Liver (tissue), 9 donors: Measurements from ENCODE around the gene ERBB4. TPM values are rescaled to one million over a fixed set of nuclear protein-coding genes. Genes with fewer than 3 reads are reported as not detected.

Source experiments
- DNase-seq: peaks from one replicate; pipeline ENCODE4 v3.0.0-alpha.2; 2017; ENCODE audit warnings: low spot score
- H3K27ac ChIP-seq, 2 donors: one replicate each; pipeline ENCODE4 v1.7.0; 2013; ENCODE audit warnings: inconsistent platforms in 2 of 2, low read length in 2 of 2, control low read depth in 1 of 2, low read depth in 1 of 2, mild to moderate bottlenecking in 1 of 2
- H3K27me3 ChIP-seq, 4 donors: one replicate each; pipeline versions ENCODE4 v1.6.1 to v1.7.0; 2013; ENCODE audit warnings: low read length in 3 of 4, inconsistent platforms in 1 of 4, mild to moderate bottlenecking in 1 of 4, moderate library complexity in 1 of 4; ENCODE audit not compliant: control insufficient read depth in 4 of 4, insufficient read depth in 4 of 4
- H3K36me3 ChIP-seq, 4 donors: one replicate each; pipeline versions ENCODE4 v1.6.1 to v1.7.0; 2013; ENCODE audit warnings: low read length in 3 of 4, mild to moderate bottlenecking in 3 of 4, low read depth in 1 of 4, moderate library complexity in 1 of 4; ENCODE audit not compliant: control insufficient read depth in 4 of 4, insufficient read depth in 3 of 4
- H3K4me1 ChIP-seq, 4 donors: one replicate each; pipeline versions ENCODE4 v1.6.1 to v1.7.0; 2013; ENCODE audit warnings: low read length in 3 of 4, mild to moderate bottlenecking in 3 of 4, moderate library complexity in 1 of 4; ENCODE audit not compliant: control insufficient read depth in 4 of 4, insufficient read depth in 4 of 4
- H3K4me3 ChIP-seq, 3 donors: one replicate each; pipeline versions ENCODE4 v1.6.1 to v1.7.0; 2013; ENCODE audit warnings: low read length in 3 of 3, control low read depth in 1 of 3, low read depth in 1 of 3, mild to moderate bottlenecking in 1 of 3
- H3K9ac ChIP-seq, 2 donors: one replicate each; pipeline ENCODE4 v1.7.0; 2013; ENCODE audit warnings: low read length in 2 of 2, mild to moderate bottlenecking in 2 of 2, moderate library complexity in 2 of 2, control low read depth in 1 of 2, low read depth in 1 of 2
- H3K9me3 ChIP-seq, 4 donors: one replicate each; pipeline versions ENCODE4 v1.6.1 to v1.7.0; 2013; ENCODE audit warnings: low read length in 3 of 4; ENCODE audit not compliant: control insufficient read depth in 4 of 4
- ATF3 ChIP-seq: IDR thresholded peaks from 2 replicates; pipeline ENCODE4 v1.6.1; 2016; ENCODE audit warnings: antibody characterized with exemption
- CTCF ChIP-seq: fragments of 150-350 bp; IDR thresholded peaks from 2 replicates; pipeline ENCODE4 v1.5.1; 2017; ENCODE audit warnings: improper control_type of control experiment, low read depth, low read length; ENCODE audit not compliant: missing input control
- EGR1 ChIP-seq, 2 donors: IDR thresholded peaks; 2 replicates each; pipeline ENCODE4 v1.6.1; 2016 to 2018; ENCODE audit warnings: antibody characterized with exemption in 2 of 2, low read depth in 2 of 2
- FOXA1 ChIP-seq: IDR thresholded peaks from 2 replicates; pipeline ENCODE4 v1.6.1; 2016; ENCODE audit warnings: antibody characterized with exemption
- FOXA2 ChIP-seq: IDR thresholded peaks from 2 replicates; pipeline ENCODE4 v1.6.1; 2016; ENCODE audit warnings: antibody characterized with exemption
- GABPA ChIP-seq, 2 donors: IDR thresholded peaks in 1 of 2; conservative IDR thresholded peaks in 1 of 2; 2 replicates each; pipeline ENCODE4 v1.6.1; 2016; ENCODE audit warnings: antibody characterized with exemption in 2 of 2, mild to moderate bottlenecking in 1 of 2, moderate library complexity in 1 of 2
- HNF4A ChIP-seq, 2 donors: conservative IDR thresholded peaks; 2 replicates each; pipeline ENCODE4 v1.6.1; 2016; ENCODE audit warnings: antibody characterized with exemption in 2 of 2, mild to moderate bottlenecking in 2 of 2
- HNF4G ChIP-seq: IDR thresholded peaks from 2 replicates; pipeline ENCODE4 v1.6.1; 2016; ENCODE audit warnings: antibody characterized with exemption
- JUND ChIP-seq, 2 donors: IDR thresholded peaks; 2 replicates each; pipeline ENCODE4 v1.6.1; 2016; ENCODE audit warnings: antibody characterized with exemption in 2 of 2
- MAX ChIP-seq: IDR thresholded peaks from 2 replicates; pipeline ENCODE4 v1.6.1; 2016; ENCODE audit warnings: antibody characterized with exemption
- NR2F2 ChIP-seq: IDR thresholded peaks from 2 replicates; pipeline ENCODE4 v1.6.1; 2016; ENCODE audit warnings: antibody characterized with exemption
- RAD21 ChIP-seq, 2 donors: IDR thresholded peaks; 2 replicates each; pipeline ENCODE4 v1.6.1; 2016; ENCODE audit warnings: antibody characterized with exemption in 2 of 2, mild to moderate bottlenecking in 2 of 2
- REST ChIP-seq: IDR thresholded peaks from 2 replicates; pipeline ENCODE4 v1.6.1; 2016; ENCODE audit warnings: antibody characterized with exemption, mild to moderate bottlenecking
- RXRA ChIP-seq, 2 donors: IDR thresholded peaks; 2 replicates each; pipeline ENCODE4 v1.6.1; 2017 to 2018; ENCODE audit warnings: antibody characterized with exemption in 2 of 2, mild to moderate bottlenecking in 1 of 2
- SP1 ChIP-seq: IDR thresholded peaks from 2 replicates; pipeline ENCODE4 v1.6.1; 2018; ENCODE audit warnings: antibody characterized with exemption, mild to moderate bottlenecking
- TAF1 ChIP-seq: conservative IDR thresholded peaks from 2 replicates; pipeline ENCODE4 v1.6.1; 2016; ENCODE audit warnings: antibody characterized with exemption, mild to moderate bottlenecking
- YY1 ChIP-seq: IDR thresholded peaks from 2 replicates; pipeline ENCODE4 v1.6.1; 2016; ENCODE audit warnings: antibody characterized with exemption, mild to moderate bottlenecking
- ZBTB33 ChIP-seq: IDR thresholded peaks from 2 replicates; pipeline ENCODE4 v1.6.1; 2016; ENCODE audit warnings: antibody characterized with exemption
- WGBS: extraction: QIAGEN DNeasy Blood & Tissue Kit; methylation state at CpG from one replicate; pipeline ENCODE4 v1.1.7; 2013; 5-methylcytosine and 5-hydroxymethylcytosine counted together
- polyA plus RNA-seq, 2 donors: library from polyadenylated mRNA; stranded (reverse) in 1 of 2; unstranded in 1 of 2; fragments of 200-250 nt in 1 of 2; fragments of >200 nt in 1 of 2; fragmentation: Nextera tagmentation in 1 of 2; extraction: Ambion mirVana in 1 of 2; gene quantifications; one replicate each; pipeline versions ENCODE4 v1.2.1 to v1.2.3, GENCODE V29; 2013 to 2015
- total RNA-seq, 2 donors: library from RNA; depleted of rRNA; stranded (reverse); fragments of >200 nt; gene quantifications; one replicate each; pipeline ENCODE4 v1.2.3, GENCODE V29; 2014
- donor health status: healthy.
- donor health status: healthy.
- donor health status: healthy.
- donor health status: healthy.
- donor health status: healthy.

Gene ERBB4
- total and polyA plus RNA-seq, 4 donors, result 0.03 to 0.42 TPM; not detected in 2

- TF ChIP-seq FOXA1, result no peak
- no peak for TF ChIP-seq EGR1 (IDR thresholded peaks at IDR 0.05; ENCODE audit: low read depth in 2 of 2)
- no peak for TF ChIP-seq RAD21 (IDR thresholded peaks at IDR 0.05)
- no peak for TF ChIP-seq NR2F2
- TF ChIP-seq HNF4A (conservative IDR thresholded peaks at IDR 0.05), result no peak
- TF ChIP-seq HNF4G, result no peak
- no peak for TF ChIP-seq JUND (IDR thresholded peaks at IDR 0.05)
- TF ChIP-seq TAF1, result no peak
- no peak for TF ChIP-seq CTCF
- TF ChIP-seq SP1, result no peak
- no peak for TF ChIP-seq ZBTB33
- no peak for TF ChIP-seq GABPA (IDR thresholded peaks at IDR 0.05 in 1 of 2, conservative IDR thresholded peaks at IDR 0.05 in 1 of 2)
- no peak for TF ChIP-seq MAX
- no peak for TF ChIP-seq REST
- TF ChIP-seq ATF3, result no peak
- no peak for TF ChIP-seq FOXA2
- TF ChIP-seq YY1, result no peak
- no peak for TF ChIP-seq RXRA (IDR thresholded peaks at IDR 0.05)
- 93% methylated on average over 3 of the region's 3 CpGs for WGBS
- DNase-seq, result no peak
- Histone ChIP-seq H3K36me3 (no peaks in the 10 kb centered on the region), H3K9ac (no peak overlapping the region), H3K9me3 (no peaks in the 10 kb centered on the region), H3K27me3 (no peaks in the 10 kb centered on the region), H3K4me3 (no peak overlapping the region), H3K4me1 (no peaks in the 10 kb centered on the region), H3K27ac (no peak overlapping the region)
Measured at GRCh38 chr2:211545582-211545981, 993.0 kb downstream of the ERBB4 start.

- no peak for DNase-seq
- H3K27me3 ChIP-seq, result no peaks in the 10 kb centered on the region
- WGBS, result 39% methylated on average over 5 of the region's 5 CpGs
- TF ChIP-seq RAD21 (IDR thresholded peaks at IDR 0.05) (no peak), MAX (no peak), FOXA1 (no peak), ATF3 (no peak), GABPA (IDR thresholded peaks at IDR 0.05 in 1 of 2, conservative IDR thresholded peaks at IDR 0.05 in 1 of 2) (no peak), REST (no peak), EGR1 (IDR thresholded peaks at IDR 0.05; ENCODE audit: low read depth in 2 of 2) (no peak), FOXA2 (no peak), SP1 (no peak), CTCF (no peak)
Measured at GRCh38 chr2:211534632-211535031, 1004.0 kb downstream of the ERBB4 start.

More at GRCh38 chr2:211534632-211535031, 1004.0 kb downstream of the ERBB4 start:
- Histone ChIP-seq H3K36me3 (no peaks in the 10 kb centered on the region), H3K4me1 (no peaks in the 10 kb centered on the region), H3K27ac (no peak overlapping the region), H3K9ac (no peak overlapping the region), H3K9me3 (peaks cover 0 to 8% (median 2%) of the 10 kb centered on the region in 4 donors), H3K4me3 (no peak overlapping the region)
